Trophoblast cell (in vitro differentiated cells and primary cell): ENCODE data around the gene TRIP12.

Source experiments
- DNase-seq, 2 donors: peaks; one replicate each; pipeline ENCODE4 v3.0.0-alpha.2; 2016
- H2AFZ ChIP-seq: 2 replicates; pipeline ENCODE4 v1.6.1; 2013; ENCODE audit warnings: low read length, moderate library complexity, mild to moderate bottlenecking; ENCODE audit not compliant: insufficient read depth, poor library complexity
- H2AK5ac ChIP-seq: 2 replicates; pipeline ENCODE4 v1.6.1; 2013; ENCODE audit warnings: mild to moderate bottlenecking, low read length
- H2BK120ac ChIP-seq: 2 replicates; pipeline ENCODE4 v1.6.1; 2013; ENCODE audit warnings: low read length, mild to moderate bottlenecking, moderate library complexity; ENCODE audit not compliant: insufficient read depth, poor library complexity
- H2BK12ac ChIP-seq: 2 replicates; pipeline ENCODE4 v1.6.1; 2013; ENCODE audit warnings: mild to moderate bottlenecking, low read length, moderate library complexity
- H2BK5ac ChIP-seq: 2 replicates; pipeline ENCODE4 v1.6.1; 2013; ENCODE audit warnings: low read length, low read depth, moderate library complexity, mild to moderate bottlenecking; ENCODE audit not compliant: poor library complexity
- H3K14ac ChIP-seq: 2 replicates; pipeline ENCODE4 v1.6.1; 2013; ENCODE audit warnings: mild to moderate bottlenecking, low read length
- H3K18ac ChIP-seq: 2 replicates; pipeline ENCODE4 v1.6.1; 2013; ENCODE audit warnings: mild to moderate bottlenecking, low read length
- H3K23ac ChIP-seq: 2 replicates; pipeline ENCODE4 v1.6.1; 2013; ENCODE audit warnings: low read length
- H3K27ac ChIP-seq: 2 replicates; pipeline ENCODE4 v1.5.1; 2013; ENCODE audit warnings: low read depth, mild to moderate bottlenecking, inconsistent platforms, low read length, moderate library complexity
- H3K27me3 ChIP-seq: 2 replicates; pipeline ENCODE4 v1.6.1; 2013; ENCODE audit warnings: inconsistent platforms, mild to moderate bottlenecking, low read length, moderate library complexity; ENCODE audit not compliant: insufficient read depth
- H3K36me3 ChIP-seq, 2 experiments: 1 replicate in 1 of 2; 2 replicates in 1 of 2; pipeline ENCODE4 v1.6.1; 2013; ENCODE audit warnings: low read length in 2 of 2, mild to moderate bottlenecking in 2 of 2, moderate library complexity in 1 of 2; ENCODE audit not compliant: insufficient read depth in 2 of 2, control insufficient read depth in 1 of 2
- H3K4ac ChIP-seq: 2 replicates; pipeline ENCODE4 v1.6.1; 2013; ENCODE audit warnings: low read depth, mild to moderate bottlenecking, low read length, moderate library complexity
- H3K4me1 ChIP-seq, 2 experiments: 1 replicate in 1 of 2; 2 replicates in 1 of 2; pipeline ENCODE4 v1.6.1; 2013; ENCODE audit warnings: low read length in 2 of 2, mild to moderate bottlenecking in 2 of 2, moderate library complexity in 1 of 2; ENCODE audit not compliant: insufficient read depth in 2 of 2, control insufficient read depth in 1 of 2
- H3K4me2 ChIP-seq: 2 replicates; pipeline ENCODE4 v1.6.1; 2013; ENCODE audit warnings: inconsistent platforms, mild to moderate bottlenecking, low read length, moderate library complexity
- H3K4me3 ChIP-seq: 2 replicates; pipeline ENCODE4 v1.5.1; 2013; ENCODE audit warnings: mild to moderate bottlenecking, low read depth, low read length, inconsistent platforms
- H3K79me1 ChIP-seq: one replicate; pipeline ENCODE4 v1.6.1; 2013; ENCODE audit warnings: low read length
- H3K79me2 ChIP-seq: 2 replicates; pipeline ENCODE4 v1.6.1; 2013; ENCODE audit warnings: low read length, mild to moderate bottlenecking; ENCODE audit not compliant: control insufficient read depth, insufficient read depth, poor library complexity
- H3K9ac ChIP-seq: 2 replicates; pipeline ENCODE4 v1.6.1; 2013; ENCODE audit warnings: mild to moderate bottlenecking, low read length
- H3K9me3 ChIP-seq: 2 replicates; pipeline ENCODE4 v1.6.1; 2013; ENCODE audit warnings: low read depth, mild to moderate bottlenecking, control low read depth, inconsistent platforms, low read length; ENCODE audit not compliant: insufficient read depth
- H4K12ac ChIP-seq: 2 replicates; pipeline ENCODE4 v1.6.1; 2013; ENCODE audit warnings: low read depth, mild to moderate bottlenecking, low read length, moderate library complexity
- H4K8ac ChIP-seq: 2 replicates; pipeline ENCODE4 v1.6.1; 2013; ENCODE audit warnings: low read depth, mild to moderate bottlenecking, low read length, moderate library complexity
- H4K91ac ChIP-seq: one replicate; pipeline ENCODE4 v1.6.1; 2013; ENCODE audit warnings: low read depth, mild to moderate bottlenecking, low read length, moderate library complexity
- WGBS: extraction: QIAGEN DNeasy Blood & Tissue Kit; methylation state at CpG from one replicate; pipeline ENCODE4 v1.1.7; 2013; ENCODE audit warnings: missing lambda C conversion rate; ENCODE audit not compliant: insufficient read length, insufficient coverage; ENCODE audit errors: extremely low coverage; 5-methylcytosine and 5-hydroxymethylcytosine counted together

Gene TRIP12

DNA sequence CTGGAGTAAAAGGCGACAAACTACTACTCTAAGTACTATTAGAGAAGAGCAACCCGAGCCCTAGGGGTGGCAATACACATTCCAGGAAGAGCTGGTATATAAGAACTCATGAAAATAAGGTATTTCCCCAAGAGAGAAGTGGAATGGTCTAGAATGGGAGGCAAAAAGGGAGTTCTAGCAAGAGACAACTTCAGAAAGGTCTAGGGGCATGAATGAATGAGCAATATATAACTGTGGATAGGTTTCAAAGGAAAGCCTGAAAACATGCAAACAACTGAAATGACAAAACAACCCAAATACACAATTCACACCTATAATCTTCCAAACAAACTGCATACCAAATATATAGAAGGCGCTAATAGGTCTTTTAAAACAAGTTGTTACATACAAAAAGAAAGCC is 22.2 kb downstream of the TRIP12 start:
- Histone ChIP-seq H3K4ac (peak overlapping the region; percentile 64), H3K27ac (no peak overlapping the region), H3K27me3 (no peaks in the 10 kb centered on the region), H2BK12ac (no peak overlapping the region), H2BK5ac (no peak overlapping the region), H3K9me3 (no peaks in the 10 kb centered on the region), H3K4me2 (no peak overlapping the region), H3K36me3 (peaks cover 7 to 11% of the 10 kb centered on the region in 2 experiments), H4K12ac (no peak overlapping the region), H3K23ac (no peak overlapping the region), H3K14ac (no peak overlapping the region), H2AFZ (no peak overlapping the region), H4K8ac (no peak overlapping the region), H3K9ac (no peak overlapping the region), H3K4me3 (no peak overlapping the region), H3K79me2 (peaks cover 6% of the 10 kb centered on the region), H3K79me1 (no peaks in the 10 kb centered on the region), H2AK5ac (no peak overlapping the region), H4K91ac (no peak overlapping the region), H3K18ac (no peak overlapping the region), H3K4me1 (peaks cover 0 to 2% of the 10 kb centered on the region in 2 experiments), H2BK120ac (no peak overlapping the region)
- no CpG with 5 or more reads among the region's 3 CpGs for WGBS
- DNase-seq = no peak

DNA sequence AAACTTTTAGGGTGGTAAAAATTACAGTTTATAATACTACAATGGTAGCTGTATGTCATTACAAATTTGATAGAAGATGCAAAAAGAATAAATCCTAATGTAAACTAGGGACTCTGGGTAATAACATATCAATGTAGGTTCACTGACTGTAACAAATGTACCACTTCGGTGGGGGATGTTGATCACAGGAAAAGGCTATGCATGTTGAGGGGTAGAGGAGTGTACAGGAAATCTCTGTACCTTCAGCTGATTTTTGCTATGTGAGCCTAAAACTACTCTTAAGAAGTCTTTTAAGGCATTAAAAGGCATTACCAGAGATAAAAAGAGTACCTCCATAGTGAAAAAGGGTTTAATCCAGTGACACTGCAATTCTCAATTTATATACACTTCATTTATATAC is 25.0 kb downstream of the TRIP12 start:
- Histone ChIP-seq H3K79me2 (peaks cover 4% of the 10 kb centered on the region), H3K27me3 (no peaks in the 10 kb centered on the region), H3K36me3 (peaks cover 3 to 9% of the 10 kb centered on the region in 2 experiments), H2AK5ac (no peak overlapping the region), H4K12ac (no peak overlapping the region), H3K79me1 (no peaks in the 10 kb centered on the region), H3K27ac (no peak overlapping the region), H4K8ac (no peak overlapping the region), H2AFZ (no peak overlapping the region), H3K4me3 (no peak overlapping the region), H2BK120ac (no peak overlapping the region), H2BK12ac (no peak overlapping the region), H3K4ac (peak overlapping the region; percentile 67), H3K9ac (no peak overlapping the region), H3K9me3 (no peaks in the 10 kb centered on the region), H2BK5ac (no peak overlapping the region), H4K91ac (no peak overlapping the region), H3K14ac (no peak overlapping the region), H3K4me1 (no peaks in the 10 kb centered on the region), H3K4me2 (no peak overlapping the region), H3K18ac (no peak overlapping the region), H3K23ac (no peak overlapping the region)
- no CpG with 5 or more reads among the region's 1 CpG for WGBS
- no peak for DNase-seq

DNA sequence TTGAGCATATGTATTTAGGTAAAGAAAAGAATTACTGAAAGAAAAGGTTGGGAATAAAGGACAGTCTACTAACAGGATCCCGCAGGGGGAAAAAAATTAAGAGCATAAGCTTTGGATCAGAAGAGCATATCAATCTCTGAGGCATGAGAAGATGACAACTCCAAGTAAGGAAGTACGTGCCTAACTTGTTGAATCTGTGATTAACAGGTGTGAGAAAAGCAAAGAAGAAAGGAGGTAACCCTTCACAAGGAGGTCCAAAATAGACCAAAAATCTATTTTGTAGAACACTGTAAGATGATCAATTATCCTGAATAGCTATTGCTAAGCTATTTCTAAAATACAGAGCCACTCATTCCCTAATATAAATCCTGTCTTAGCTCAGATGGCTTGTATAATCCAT is 32.8 kb downstream of the TRIP12 start:
- Histone ChIP-seq H3K4ac (no peak overlapping the region), H3K27me3 (no peaks in the 10 kb centered on the region)
- WGBS = no CpG with 5 or more reads among the region's 2 CpGs

DNA sequence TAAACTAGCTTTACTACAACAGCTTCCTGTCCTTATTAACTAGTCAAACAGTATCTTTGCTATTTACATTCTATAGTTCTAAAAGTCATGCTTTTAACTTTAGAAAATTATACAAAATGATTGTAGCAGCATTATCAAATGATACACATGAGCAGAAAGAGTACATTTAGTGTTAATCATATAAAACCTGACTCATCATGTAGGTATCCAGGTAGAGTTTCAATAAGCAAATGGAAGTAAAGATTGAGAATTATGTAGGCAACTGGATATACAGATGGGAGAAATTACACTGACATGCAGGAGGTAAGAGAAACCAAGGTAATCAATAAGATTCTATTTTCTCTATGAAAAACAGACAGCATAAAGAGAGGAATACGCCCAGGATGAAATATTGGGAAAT is 33.8 kb downstream of the TRIP12 start:
- no peaks in the 10 kb centered on the region for H3K27me3 ChIP-seq
- H3K9ac ChIP-seq = no peak overlapping the region
- no peak overlapping the region for H3K18ac ChIP-seq
- H3K14ac ChIP-seq = no peak overlapping the region
- no peak overlapping the region for H3K27ac ChIP-seq
- H2BK5ac ChIP-seq = no peak overlapping the region
- DNase-seq = no peak
- no peak overlapping the region for H4K12ac ChIP-seq
- peaks cover 2 to 8% of the 10 kb centered on the region in 2 experiments for H3K36me3 ChIP-seq
- no peak overlapping the region for H4K8ac ChIP-seq
- H2AK5ac ChIP-seq = no peak overlapping the region
- H3K79me1 ChIP-seq = no peaks in the 10 kb centered on the region
- no peak overlapping the region for H3K23ac ChIP-seq
- no peaks in the 10 kb centered on the region for H3K4me1 ChIP-seq
- H2AFZ ChIP-seq = no peak overlapping the region
- H4K91ac ChIP-seq = no peak overlapping the region
- H3K4me2 ChIP-seq = no peak overlapping the region
- H3K4me3 ChIP-seq = no peak overlapping the region
- no peaks in the 10 kb centered on the region for H3K79me2 ChIP-seq
- H3K9me3 ChIP-seq = no peaks in the 10 kb centered on the region
- H3K4ac ChIP-seq = no peak overlapping the region
- H2BK120ac ChIP-seq = no peak overlapping the region
- WGBS = no CpG with 5 or more reads among the region's 1 CpG
- no peak overlapping the region for H2BK12ac ChIP-seq

More for the DNA sequence above, 32.8 kb downstream of the TRIP12 start:
- H2AK5ac ChIP-seq = no peak overlapping the region
- H4K8ac ChIP-seq = no peak overlapping the region
- no peak overlapping the region for H4K12ac ChIP-seq
- no peak overlapping the region for H3K4me2 ChIP-seq
- no peak overlapping the region for H2AFZ ChIP-seq
- no peak for DNase-seq
- H3K79me2 ChIP-seq = no peaks in the 10 kb centered on the region
- H4K91ac ChIP-seq = no peak overlapping the region
- no peak overlapping the region for H3K18ac ChIP-seq
- no peaks in the 10 kb centered on the region for H3K79me1 ChIP-seq
- no peak overlapping the region for H2BK5ac ChIP-seq
- peaks cover 2 to 11% of the 10 kb centered on the region in 2 experiments for H3K36me3 ChIP-seq
- H2BK12ac ChIP-seq = no peak overlapping the region
- no peak overlapping the region for H2BK120ac ChIP-seq
- no peak overlapping the region for H3K23ac ChIP-seq
- H3K9ac ChIP-seq = no peak overlapping the region
- no peak overlapping the region for H3K14ac ChIP-seq
- no peaks in the 10 kb centered on the region for H3K4me1 ChIP-seq
- H3K27ac ChIP-seq = no peak overlapping the region
- no peaks in the 10 kb centered on the region for H3K9me3 ChIP-seq
- H3K4me3 ChIP-seq = no peak overlapping the region
